CD8-positive, alpha-beta memory T cell (primary cell): ENCODE measurements around the gene STK39. TPM values are rescaled to one million over a fixed set of nuclear protein-coding genes. Genes with fewer than 3 reads are reported as not detected.

Experiments
- CTCF ChIA-PET: fragments of 350-600 bp; sonication (Branson Sonifier 250); formaldehyde crosslinking; loops from one replicate; lab custom pipeline; 2021; ENCODE audit warnings: antibody characterized with exemption; lab: Charles Lee
- POLR2A ChIA-PET: fragments of 350-600 bp; sonication (Branson Sonifier 250); formaldehyde crosslinking; loops from one replicate; lab custom pipeline; 2021; ENCODE audit warnings: antibody characterized with exemption; lab: Charles Lee
- DNase-seq, 5 donors: peaks; one replicate each; pipeline versions ENCODE4 v3.0.0 to v3.0.0-alpha.2; 2020 to 2022; ENCODE audit warnings: mixed read lengths in 1 of 5
- H3K27ac ChIP-seq: one replicate; pipeline ENCODE4 v1.7.0; 2013; ENCODE audit warnings: low read depth, mild to moderate bottlenecking, low read length, moderate library complexity
- H3K27me3 ChIP-seq: 2 replicates; pipeline ENCODE4 v1.7.0; 2013; ENCODE audit warnings: low read length, mild to moderate bottlenecking; ENCODE audit not compliant: insufficient read depth, poor library complexity, severe bottlenecking
- H3K36me3 ChIP-seq: 2 replicates; pipeline ENCODE4 v1.7.0; 2013; ENCODE audit warnings: mild to moderate bottlenecking, low read length, moderate library complexity; ENCODE audit not compliant: insufficient read depth
- H3K4me1 ChIP-seq: 2 replicates; pipeline ENCODE4 v1.7.0; 2013; ENCODE audit warnings: mild to moderate bottlenecking, low read length, moderate library complexity; ENCODE audit not compliant: insufficient read depth
- H3K4me3 ChIP-seq: 2 replicates; pipeline ENCODE4 v1.7.0; 2013; ENCODE audit warnings: mild to moderate bottlenecking, low read length
- H3K9me3 ChIP-seq: 2 replicates; pipeline ENCODE4 v1.7.0; 2013; ENCODE audit warnings: mild to moderate bottlenecking, low read length
- H3K27ac Mint-ChIP-seq, 8 donors: one replicate each; pipeline ENCODE4 v1.8.0; 2020 to 2021; ENCODE audit warnings: mixed read lengths in 8 of 8, mild to moderate bottlenecking in 6 of 8, inconsistent platforms in 3 of 8, moderate library complexity in 3 of 8
- H3K27me3 Mint-ChIP-seq, 2 donors: one replicate each; pipeline ENCODE4 v1.8.0; 2020 to 2021; ENCODE audit warnings: mixed read lengths in 2 of 2, mild to moderate bottlenecking in 1 of 2, moderate library complexity in 1 of 2
- H3K36me3 Mint-ChIP-seq, 3 donors: one replicate each; pipeline ENCODE4 v1.8.0; 2020 to 2021; ENCODE audit warnings: mixed read lengths in 3 of 3, inconsistent platforms in 1 of 3, mild to moderate bottlenecking in 1 of 3
- H3K4me1 Mint-ChIP-seq, 3 donors: one replicate each; pipeline ENCODE4 v1.8.0; 2020 to 2021; ENCODE audit warnings: mixed read lengths in 3 of 3, inconsistent platforms in 1 of 3, mild to moderate bottlenecking in 1 of 3
- H3K4me3 Mint-ChIP-seq, 7 donors: one replicate each; pipeline ENCODE4 v1.8.0; 2020 to 2021; ENCODE audit warnings: mixed read lengths in 7 of 7, mild to moderate bottlenecking in 6 of 7, moderate library complexity in 4 of 7, inconsistent platforms in 2 of 7
- H3K9me3 Mint-ChIP-seq, 5 donors: one replicate each; pipeline ENCODE4 v1.8.0; 2020 to 2022; ENCODE audit warnings: mixed read lengths in 5 of 5, mild to moderate bottlenecking in 3 of 5, moderate library complexity in 2 of 5, inconsistent platforms in 1 of 5
- polyA plus RNA-seq: library from polyadenylated mRNA; unstranded; fragments of 300-500 nt; fragmentation: Illumina TruSeq; gene quantifications from one replicate; pipeline ENCODE4 v1.2.3, GENCODE V29; 2021
- total RNA-seq, 2 experiments: library from RNA; stranded (reverse); gene quantifications; one replicate each; pipeline ENCODE4 v1.2.3, GENCODE V29; 2021

The STK39 gene
- total and polyA plus RNA-seq, 3 experiments from 2014 or later, result 11.2 to 28.3 (median 25.7) TPM

DNA sequence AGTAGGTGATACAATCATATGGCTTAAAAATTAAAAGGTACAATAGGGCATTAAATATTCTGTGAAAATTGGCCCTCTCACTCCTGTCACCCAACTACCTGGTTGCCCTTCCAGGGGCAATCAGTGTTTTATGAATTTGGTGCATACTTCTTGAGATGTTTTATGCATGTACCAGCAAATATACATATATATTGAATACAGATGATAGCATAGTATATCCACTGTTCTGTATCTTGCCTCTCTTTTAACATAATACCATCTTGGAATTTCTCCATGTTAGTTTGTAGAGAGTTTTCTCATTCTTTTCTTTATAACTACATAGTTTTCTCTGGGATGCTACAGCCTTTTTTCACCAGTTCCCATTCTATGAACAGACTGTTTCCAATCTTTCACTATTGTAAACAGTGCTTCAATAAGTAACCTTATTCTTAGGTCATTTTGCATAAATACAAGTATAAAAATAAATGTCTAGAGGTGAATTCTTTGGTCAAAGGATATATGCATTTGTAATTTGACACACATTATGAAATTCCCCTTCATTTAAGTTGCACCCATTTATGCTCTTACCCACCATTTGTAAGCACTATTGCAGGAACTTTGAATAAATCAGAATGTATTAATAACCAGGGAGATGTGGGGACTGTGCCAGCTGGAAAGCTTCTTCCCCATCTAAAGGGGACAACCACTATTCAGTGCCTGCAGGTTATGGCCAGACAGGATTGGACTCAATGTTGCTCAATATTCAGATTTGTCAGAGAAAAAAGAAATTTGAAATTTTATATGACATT is 225.4 kb downstream of the STK39 start:
- Histone ChIP-seq H3K9me3 (no peaks in the 10 kb centered on the region), H3K36me3 (no peaks in the 10 kb centered on the region), H3K4me3 (no peak overlapping the region), H3K27ac (no peak overlapping the region), H3K27me3 (no peaks in the 10 kb centered on the region), H3K4me1 (no peaks in the 10 kb centered on the region)
- CTCF ChIA-PET, result no interaction called here
- Mint-ChIP-seq H3K27me3 (no peaks in the 10 kb centered on the region), H3K4me1 (peaks cover 0 to 17% (median 7%) of the 10 kb centered on the region in 3 donors), H3K36me3 (peaks cover 0 to 36% (median 15%) of the 10 kb centered on the region in 3 donors), H3K4me3 (no peak overlapping the region), H3K27ac (no peak overlapping the region), H3K9me3 (no peaks in the 10 kb centered on the region)
- DNase-seq, result no peak
- POLR2A ChIA-PET, result no interaction called here

DNA sequence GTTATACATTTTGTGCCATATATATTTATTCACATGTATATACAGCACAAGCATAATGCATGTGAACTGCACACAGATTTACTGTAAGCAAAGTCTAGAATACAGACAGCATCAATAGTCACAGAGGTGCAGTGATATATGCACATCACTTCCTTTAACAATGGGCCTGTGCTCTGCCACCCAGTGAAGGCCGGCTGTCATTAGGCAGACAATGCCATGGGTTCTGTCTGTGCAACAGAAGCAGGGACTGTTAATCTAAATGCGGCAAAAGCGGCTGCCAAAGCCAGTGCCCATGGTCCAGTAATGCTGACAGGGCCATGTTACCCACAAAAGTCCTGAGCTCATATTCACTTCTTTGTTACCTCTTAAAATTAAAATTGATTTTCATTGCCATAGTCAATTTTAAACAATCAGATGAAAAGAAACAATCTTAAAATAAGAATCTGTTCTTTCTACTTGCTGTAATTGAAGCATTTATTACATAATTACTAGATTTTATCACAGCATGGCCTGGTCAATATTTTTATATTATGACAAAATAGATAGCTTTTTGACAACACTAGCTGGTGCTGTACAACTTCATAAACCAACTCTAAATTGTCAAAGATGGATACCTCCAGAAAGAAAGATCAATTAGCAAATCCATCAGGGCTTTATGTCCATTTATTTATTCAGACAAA is 232.0 kb downstream of the STK39 start:
- no peaks in the 10 kb centered on the region for H3K4me1 ChIP-seq
- peaks cover 21 to 30% (median 26%) of the 10 kb centered on the region in 3 donors for H3K4me1 Mint-ChIP-seq
- ChIA-PET POLR2A (no interaction called here), CTCF (no interaction called here)
- H3K9me3 ChIP-seq, result no peaks in the 10 kb centered on the region
- no peak overlapping the region for H3K4me3 Mint-ChIP-seq
- H3K27ac ChIP-seq, result no peak overlapping the region
- no peaks in the 10 kb centered on the region for H3K27me3 Mint-ChIP-seq
- H3K4me3 ChIP-seq, result no peak overlapping the region
- DNase-seq, result no peak
- H3K36me3 ChIP-seq, result no peaks in the 10 kb centered on the region
- peaks cover 8 to 42% (median 12%) of the 10 kb centered on the region in 3 donors for H3K36me3 Mint-ChIP-seq
- no peaks in the 10 kb centered on the region for H3K27me3 ChIP-seq
- H3K9me3 Mint-ChIP-seq, result peaks cover 0 to 2% (median 0%) of the 10 kb centered on the region in 5 donors
- H3K27ac Mint-ChIP-seq, result no peak overlapping the region

DNA sequence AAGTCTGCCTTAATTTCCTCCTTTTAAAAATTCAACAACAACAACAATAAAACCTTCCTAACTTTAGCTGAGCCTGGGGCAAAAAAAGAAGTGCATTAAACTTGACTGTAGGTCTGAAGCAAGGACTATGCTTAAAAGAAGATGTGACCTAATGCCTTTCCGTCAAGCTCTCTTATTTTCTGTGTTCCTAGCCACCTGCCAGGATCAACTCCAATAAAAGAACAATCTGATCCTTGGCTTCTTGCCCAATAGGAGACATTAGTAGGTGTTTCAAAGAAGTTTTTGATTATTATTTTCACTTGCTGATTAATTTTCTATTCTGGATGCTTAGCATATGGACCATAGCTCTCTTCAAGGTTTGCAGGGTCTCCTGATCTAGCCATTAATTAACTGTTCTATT is 237.5 kb downstream of the STK39 start:
- CTCF ChIA-PET, result no interaction called here
- no peaks in the 10 kb centered on the region for H3K27me3 ChIP-seq
- H3K4me3 ChIP-seq, result no peak overlapping the region
- H3K36me3 ChIP-seq, result no peaks in the 10 kb centered on the region
- POLR2A ChIA-PET, result no interaction called here
- Mint-ChIP-seq H3K9me3 (peaks cover 0 to 2% (median 0%) of the 10 kb centered on the region in 5 donors), H3K4me3 (no peak overlapping the region), H3K27ac (peak overlapping the region in 1 of 8 donors; percentile 38), H3K4me1 (peaks cover 21 to 24% (median 22%) of the 10 kb centered on the region in 3 donors), H3K27me3 (no peaks in the 10 kb centered on the region), H3K36me3 (peaks cover 32 to 73% (median 41%) of the 10 kb centered on the region in 3 donors)
- H3K9me3 ChIP-seq, result no peaks in the 10 kb centered on the region
- no peak for DNase-seq
- no peaks in the 10 kb centered on the region for H3K4me1 ChIP-seq
- H3K27ac ChIP-seq, result no peak overlapping the region

DNA sequence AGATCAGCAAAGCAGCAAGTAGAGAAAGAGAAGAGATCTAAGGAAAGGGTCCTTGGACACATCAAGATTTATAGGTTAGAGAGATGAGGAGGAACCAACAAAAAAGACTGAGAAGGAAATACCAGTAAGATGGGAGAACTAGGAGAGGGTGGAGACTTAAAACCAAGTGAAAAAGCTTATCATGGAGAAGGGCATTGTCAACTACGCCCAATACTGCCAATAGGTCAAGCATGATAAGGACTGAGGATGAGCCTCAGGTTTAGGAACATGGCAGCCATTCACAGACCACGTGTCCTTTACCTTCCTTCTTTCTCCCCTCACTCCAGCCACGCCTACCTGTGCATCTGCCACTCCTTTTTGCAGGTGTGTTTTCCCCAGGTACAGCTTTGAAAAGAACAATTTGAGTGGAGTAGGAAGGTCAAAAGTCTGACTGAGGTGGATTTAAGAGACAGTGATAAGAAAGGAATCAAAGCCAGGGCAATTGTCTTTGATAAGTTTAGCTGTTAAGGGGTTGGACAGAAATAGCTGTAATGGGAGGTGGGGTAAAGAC is 238.7 kb downstream of the STK39 start:
- H3K27me3 ChIP-seq, result no peaks in the 10 kb centered on the region
- no peaks in the 10 kb centered on the region for H3K4me1 ChIP-seq
- Mint-ChIP-seq H3K36me3 (peaks cover 35 to 75% (median 41%) of the 10 kb centered on the region in 3 donors), H3K9me3 (peaks cover 0 to 2% (median 0%) of the 10 kb centered on the region in 5 donors), H3K27ac (no peak overlapping the region), H3K27me3 (no peaks in the 10 kb centered on the region), H3K4me1 (peaks cover 16 to 20% (median 17%) of the 10 kb centered on the region in 3 donors), H3K4me3 (no peak overlapping the region)
- ChIA-PET POLR2A (no interaction called here), CTCF (no interaction called here)
- H3K4me3 ChIP-seq, result no peak overlapping the region
- no peaks in the 10 kb centered on the region for H3K36me3 ChIP-seq
- DNase-seq, result no peak
- no peaks in the 10 kb centered on the region for H3K9me3 ChIP-seq
- H3K27ac ChIP-seq, result no peak overlapping the region

DNA sequence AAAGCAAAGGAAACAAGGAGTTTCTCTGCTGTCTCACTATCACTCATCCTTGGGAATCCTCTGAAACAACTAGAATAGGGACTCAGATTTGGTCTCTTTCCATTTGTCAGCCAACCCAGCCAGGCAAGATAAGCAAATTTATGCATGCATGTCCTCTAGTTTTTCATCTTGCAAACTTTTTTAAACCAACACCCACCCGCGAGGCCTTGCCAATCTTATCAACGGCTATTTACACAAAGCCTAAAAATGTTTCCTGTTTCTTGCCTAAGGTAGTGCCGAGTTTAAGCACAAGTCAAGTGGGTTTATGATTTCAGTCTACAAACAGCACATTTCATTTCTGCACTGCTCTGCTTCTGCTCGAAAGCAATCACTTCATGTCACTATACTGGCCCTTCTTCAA is 240.9 kb downstream of the STK39 start:
- H3K27me3 ChIP-seq, result no peaks in the 10 kb centered on the region
- Mint-ChIP-seq H3K36me3 (peaks cover 32 to 58% (median 35%) of the 10 kb centered on the region in 3 donors), H3K27ac (no peak overlapping the region), H3K4me3 (no peak overlapping the region), H3K9me3 (no peaks in the 10 kb centered on the region), H3K4me1 (peaks cover 22 to 28% (median 27%) of the 10 kb centered on the region in 3 donors), H3K27me3 (no peaks in the 10 kb centered on the region)
- POLR2A ChIA-PET, result no interaction called here
- H3K36me3 ChIP-seq, result no peaks in the 10 kb centered on the region
- H3K4me3 ChIP-seq, result no peak overlapping the region
- no peak overlapping the region for H3K27ac ChIP-seq
- CTCF ChIA-PET, result no interaction called here
- H3K4me1 ChIP-seq, result no peaks in the 10 kb centered on the region
- no peak for DNase-seq
- H3K9me3 ChIP-seq, result no peaks in the 10 kb centered on the region

DNA sequence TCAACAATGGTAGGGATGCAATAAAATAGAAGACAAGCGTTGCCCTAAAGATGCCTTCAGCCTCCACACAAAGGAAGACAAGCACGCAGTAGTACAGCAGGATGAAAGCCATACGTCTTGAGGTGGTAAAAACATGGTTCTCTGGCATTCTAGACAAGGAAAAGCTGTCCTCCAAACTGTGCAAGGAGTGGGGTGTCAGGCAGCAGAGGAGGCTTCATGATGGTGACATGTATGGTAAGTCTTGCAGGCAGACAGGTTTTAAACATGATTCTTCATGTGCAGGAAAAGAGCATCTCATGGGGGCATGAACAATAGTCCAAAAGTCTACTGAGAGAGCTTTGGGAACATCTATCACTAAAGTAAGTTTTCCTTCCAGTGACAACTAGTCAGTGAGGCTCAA is 241.8 kb downstream of the STK39 start:
- peaks cover 22 to 28% (median 27%) of the 10 kb centered on the region in 3 donors for H3K4me1 Mint-ChIP-seq
- H3K4me3 Mint-ChIP-seq, result no peak overlapping the region
- H3K4me3 ChIP-seq, result no peak overlapping the region
- no peak for DNase-seq
- H3K27ac ChIP-seq, result no peak overlapping the region
- POLR2A ChIA-PET, result no interaction called here
- no peaks in the 10 kb centered on the region for H3K9me3 Mint-ChIP-seq
- H3K36me3 ChIP-seq, result no peaks in the 10 kb centered on the region
- CTCF ChIA-PET, result no interaction called here
- H3K4me1 ChIP-seq, result no peaks in the 10 kb centered on the region
- H3K27me3 ChIP-seq, result no peaks in the 10 kb centered on the region
- peak overlapping the region in 1 of 8 donors; percentile 6 for H3K27ac Mint-ChIP-seq
- H3K27me3 Mint-ChIP-seq, result no peaks in the 10 kb centered on the region
- no peaks in the 10 kb centered on the region for H3K9me3 ChIP-seq
- peaks cover 32 to 62% (median 35%) of the 10 kb centered on the region in 3 donors for H3K36me3 Mint-ChIP-seq

DNA sequence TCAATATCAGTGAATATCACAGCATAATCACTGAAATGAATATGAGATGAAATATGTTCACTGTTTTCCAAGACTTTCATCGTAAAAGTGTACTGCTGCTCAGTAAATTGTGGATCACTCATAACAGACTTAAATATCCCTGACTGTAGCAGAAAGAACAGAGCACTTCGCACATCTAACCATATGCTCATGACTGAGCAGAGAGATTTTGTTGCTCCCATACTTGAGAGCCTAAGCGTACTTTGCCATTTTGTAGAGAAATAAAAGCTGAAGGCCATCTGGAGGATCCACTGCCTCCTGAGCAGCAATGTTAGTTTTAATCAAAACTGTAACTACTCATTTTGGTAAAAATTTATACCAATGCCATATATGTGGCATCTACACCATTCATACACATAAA is 243.5 kb downstream of the STK39 start:
- ChIA-PET POLR2A (interaction anchor here (0.6 kb wide), 1 partner anchor 48 kb away, joined by 7 read pairs; no protein-coding TSS in a partner anchor), CTCF (no interaction called here)
- peaks cover 22 to 28% (median 27%) of the 10 kb centered on the region in 3 donors for H3K4me1 Mint-ChIP-seq
- H3K36me3 Mint-ChIP-seq, result peaks cover 28 to 57% (median 31%) of the 10 kb centered on the region in 3 donors
- Histone ChIP-seq H3K4me3 (no peak overlapping the region), H3K9me3 (no peaks in the 10 kb centered on the region), H3K36me3 (no peaks in the 10 kb centered on the region), H3K4me1 (no peaks in the 10 kb centered on the region), H3K27me3 (no peaks in the 10 kb centered on the region), H3K27ac (no peak overlapping the region)
- no peak overlapping the region for H3K4me3 Mint-ChIP-seq
- H3K27me3 Mint-ChIP-seq, result no peaks in the 10 kb centered on the region
- no peak overlapping the region for H3K27ac Mint-ChIP-seq
- no peaks in the 10 kb centered on the region for H3K9me3 Mint-ChIP-seq
- no peak for DNase-seq
